Subcutaneous adipose tissue (tissue), 4 donors: ENCODE measurements around the gene SLC35F4. TPM values are rescaled to one million over a fixed set of nuclear protein-coding genes. Genes with fewer than 3 reads are reported as not detected.

Experiments used
- CTCF ChIP-seq: fragments of 450-650 bp; IDR thresholded peaks from one replicate; pipeline ENCODE4 v1.5.1; 2016; ENCODE audit warnings: low read depth, mild to moderate bottlenecking, control low read depth, antibody characterized with exemption, moderate library complexity
- total RNA-seq, 4 donors: library from RNA; depleted of rRNA; stranded (reverse); fragments of >200 nt; gene quantifications; one replicate each; pipeline ENCODE4 v1.1.0, GENCODE V29; 2016

SLC35F4 gene
- total RNA-seq, 4 donors from 2014 or later = not detected

DNA sequence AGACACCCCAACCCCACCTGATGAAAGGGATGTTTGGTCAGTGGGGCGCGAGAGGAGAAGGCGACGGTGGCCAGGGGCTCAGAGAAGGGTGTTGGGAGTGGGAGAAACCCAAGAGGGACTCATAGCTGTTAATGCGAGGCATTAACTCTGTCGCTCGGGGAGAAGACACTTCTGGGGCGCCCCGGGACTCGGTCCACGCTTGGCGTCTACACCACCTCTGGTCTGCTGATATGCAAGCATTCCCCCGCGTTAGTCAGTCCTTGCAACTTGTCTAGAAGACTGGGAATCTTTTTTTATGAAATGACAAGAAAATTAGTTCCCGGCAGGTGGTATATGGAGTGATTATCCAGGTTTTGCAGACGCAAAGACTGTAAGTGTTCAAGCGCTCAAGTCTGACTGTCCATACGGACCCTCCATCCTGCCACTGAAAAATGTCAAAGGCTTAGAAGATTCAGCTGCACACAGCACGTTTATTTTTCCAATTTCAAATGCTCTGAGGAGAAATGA is 360 bp upstream of the SLC35F4 start:
- no peak for TF ChIP-seq CTCF

DNA sequence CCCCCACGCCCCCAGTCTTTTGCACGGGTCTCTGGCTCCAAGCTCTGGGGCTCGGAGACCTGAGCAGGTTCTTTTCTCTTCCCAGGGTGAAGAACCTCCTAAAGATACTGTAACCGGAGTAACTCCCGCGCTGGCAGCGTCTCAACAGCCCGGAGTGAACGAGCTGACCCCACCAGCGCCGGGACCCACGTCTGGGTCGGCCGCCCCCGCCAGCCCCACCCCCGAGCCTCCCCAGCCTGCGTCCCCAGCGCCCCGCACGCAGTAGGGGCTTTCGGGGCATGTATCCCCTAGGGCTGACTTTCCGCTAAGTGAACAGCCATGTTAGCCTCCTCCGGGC is 858 bp downstream of the SLC35F4 start:
- TF ChIP-seq CTCF = no peak

DNA sequence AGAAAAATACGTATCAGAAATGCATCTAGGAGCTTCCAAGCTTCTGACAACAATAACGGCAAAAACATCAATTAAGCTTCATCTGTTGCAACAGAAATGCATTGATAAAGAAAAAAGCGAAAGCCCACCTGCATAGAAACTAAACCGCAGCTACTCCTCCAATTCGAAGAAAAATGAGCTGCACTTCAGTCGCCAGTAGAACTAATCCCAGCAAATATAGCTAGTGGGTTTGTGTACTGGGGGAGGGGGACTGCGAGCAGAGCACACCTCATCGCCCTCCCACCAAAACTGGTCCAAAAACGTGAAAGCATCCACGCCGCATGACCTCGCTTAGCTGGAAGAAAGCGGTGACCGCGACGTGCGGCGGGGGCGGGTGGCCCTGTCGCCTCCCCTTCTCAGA is 1.2 kb downstream of the SLC35F4 start:
- no peak for TF ChIP-seq CTCF

DNA sequence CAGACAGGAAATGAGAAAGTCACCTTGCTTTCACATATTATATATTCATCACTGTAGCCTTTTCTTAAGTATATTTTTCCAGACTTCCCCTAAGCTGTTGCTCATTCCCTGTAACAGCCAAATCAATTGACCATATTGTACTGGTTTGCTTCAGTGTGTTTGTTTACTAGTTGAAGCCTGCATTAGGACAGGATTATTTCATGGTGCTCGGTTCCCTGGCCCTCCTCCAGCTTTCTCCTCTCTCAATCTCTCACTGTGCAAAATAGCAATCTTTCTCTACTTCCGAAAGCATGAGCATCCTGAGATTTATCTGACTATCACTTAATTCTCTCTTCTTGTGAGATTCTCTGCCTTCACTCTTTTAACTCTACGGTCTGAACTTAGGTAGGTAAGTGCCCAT is 2.4 kb downstream of the SLC35F4 start:
- TF ChIP-seq CTCF = no peak

DNA sequence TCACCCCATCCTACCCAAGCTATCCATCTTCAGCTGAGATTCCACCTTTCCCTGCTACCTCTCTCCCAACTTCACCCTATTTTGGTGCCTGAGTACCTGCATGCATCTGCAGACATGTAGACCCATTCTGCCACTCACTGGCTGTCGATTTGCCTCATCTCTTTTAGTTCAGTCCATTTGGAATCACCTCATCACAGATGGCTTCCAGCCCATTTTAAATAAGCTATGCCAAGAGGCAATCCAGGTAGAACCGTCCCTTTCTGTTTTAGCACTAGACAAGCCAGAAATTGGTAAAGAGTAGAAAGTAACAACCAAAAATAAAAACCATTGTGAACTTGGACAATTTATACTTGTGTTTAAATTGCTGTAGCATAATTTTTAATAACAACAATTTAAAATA is 11.3 kb downstream of the SLC35F4 start:
- no peak for TF ChIP-seq CTCF

- TF ChIP-seq CTCF = no peak
These were observed 14.5 kb downstream of the SLC35F4 start for GRCh38 chr14:57851354-57851753.

DNA sequence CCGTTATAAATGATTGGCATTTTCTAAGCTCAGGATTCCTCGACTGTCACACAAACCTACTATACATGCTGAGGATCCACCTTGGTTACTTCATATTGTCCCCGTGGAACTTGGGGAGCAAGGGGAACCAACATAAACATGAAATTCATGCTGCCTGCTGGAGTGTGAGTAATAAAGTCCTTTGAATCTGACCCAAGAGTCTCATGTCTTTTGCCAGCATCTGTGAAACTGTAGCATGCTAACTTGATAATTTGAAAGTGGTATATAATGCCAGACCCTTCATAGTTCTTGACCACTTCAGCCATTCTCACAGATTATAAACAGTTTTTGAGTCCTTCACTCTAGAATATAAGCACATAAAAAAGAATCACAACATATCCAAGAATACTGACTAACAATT is 17.1 kb downstream of the SLC35F4 start:
- no peak for TF ChIP-seq CTCF

GRCh38 chr14:57848353-57848752 is 17.5 kb downstream of the SLC35F4 start:
- no peak for TF ChIP-seq CTCF
